ENCODE measurements around the gene ZNF829. TPM values are rescaled to one million over a fixed set of nuclear protein-coding genes. Genes with fewer than 3 reads are reported as not detected.
A peak's percentile ranks its signal among the peaks of the same experiment; 100 is the strongest.

ZNF829 gene
- total RNA-seq (2014; rRNA removed; shearing (Covaris generic)) (2.3 and 4.2 TPM in 2 replicates), polyA plus RNA-seq (2016; fragmentation: Nextera tagmentation; extraction: Ambion mirVana) (2.2 and 2.4 TPM in 2 replicates)

- Histone ChIP-seq H3K27me3 (replicated peaks; ENCODE audit: insufficient read depth) (no peaks in the 10 kb centered on the region), H3K27ac (peak within 1 kb of the TSS; percentile 88), H3F3A (ENCODE audit: insufficient read depth) (peaks cover 6% of the 10 kb centered on the region), H3K79me2 (ENCODE audit: insufficient read depth) (peaks cover 52% of the 10 kb centered on the region), H3K4me2 (ENCODE audit: unreplicated experiment) (peak within 1 kb of the TSS; percentile 99), H4K20me1 (ENCODE audit: insufficient read depth) (no peaks in the 10 kb centered on the region), H3K9me2 (ENCODE audit: insufficient read depth) (no peaks in the 10 kb centered on the region), H3K9ac (peak within 1 kb of the TSS; percentile 93), H2AFZ (peak within 1 kb of the TSS; percentile 97), H3K4me3 (peak within 1 kb of the TSS; percentile 87), H3K36me3 (ENCODE audit: low read depth) (peaks cover 37% of the 10 kb centered on the region), H3K4me1 (ENCODE audit: insufficient read depth) (peaks cover 8% of the 10 kb centered on the region; the same call in 1 of the 2 replicates), H3K9me3 (ENCODE audit: low read depth) (no peaks in the 10 kb centered on the region)
- peak; percentile 95 for DNase-seq
- TF ChIP-seq EZH2 (IDR thresholded peaks at IDR 0.05; ENCODE audit: insufficient read depth, poor library complexity, severe bottlenecking), result no peak
- TF ChIP-seq EZH2phosphoT487 (IDR thresholded peaks at IDR 0.05; ENCODE audit: insufficient read depth, low read depth), result no peak
- in situ Hi-C loops (cut with MboI), result no loop called here
- WGBS, 2 experiments (ENCODE audit: low coverage in 1 of 2, low lambda C conversion rate in 2 of 2, missing lambda C conversion rate in 2 of 2), result 1% methylated on average over 56 to 57 of the region's 57 CpGs
Measured at GRCh38 chr19:36915992-36916830, at the start of gene ZNF829, which contains the start of gene ZNF568. TSS of gene ZNF829 (minus strand) at chr19:36916291. CDS start at chr19:36915167, 1,124 bp downstream. TSS of gene ZNF568 (plus strand) at chr19:36916332. CDS start at chr19:36922771, 6,439 bp downstream.

- no peaks in the 10 kb centered on the region for H3K36me3 ChIP-seq (ENCODE audit: low read depth)
- H3K79me2 ChIP-seq (ENCODE audit: insufficient read depth), result no peaks in the 10 kb centered on the region
- H3K27ac ChIP-seq, result no peak overlapping the region
- TF ChIP-seq EZH2 (IDR thresholded peaks at IDR 0.05; ENCODE audit: insufficient read depth, poor library complexity, severe bottlenecking) (no peak), EZH2phosphoT487 (IDR thresholded peaks at IDR 0.05; ENCODE audit: insufficient read depth, low read depth) (no peak)
- H3K27me3 ChIP-seq (replicated peaks; ENCODE audit: insufficient read depth), result no peaks in the 10 kb centered on the region
- H3K9me3 ChIP-seq (ENCODE audit: low read depth), result no peaks in the 10 kb centered on the region
- no peaks in the 10 kb centered on the region for H4K20me1 ChIP-seq (ENCODE audit: insufficient read depth)
- no peaks in the 10 kb centered on the region for H3K4me1 ChIP-seq (ENCODE audit: insufficient read depth)
- no peaks in the 10 kb centered on the region for H3F3A ChIP-seq (ENCODE audit: insufficient read depth)
- no peaks in the 10 kb centered on the region for H3K9me2 ChIP-seq (ENCODE audit: insufficient read depth)
- H3K4me2 ChIP-seq (ENCODE audit: unreplicated experiment), result no peak overlapping the region
- no peak overlapping the region for H2AFZ ChIP-seq
- no peak overlapping the region for H3K4me3 ChIP-seq
- in situ Hi-C loops (cut with MboI), result no loop called here
- no peak for DNase-seq
- no peak overlapping the region for H3K9ac ChIP-seq
- 66 to 76% methylated on average over 2 of the region's 2 CpGs for WGBS, 2 experiments (ENCODE audit: low coverage in 1 of 2, low lambda C conversion rate in 2 of 2, missing lambda C conversion rate in 2 of 2)
Measured at GRCh38 chr19:36963280-36963679, 47.2 kb upstream of the ZNF829 start.

GRCh38 chr19:36962346-36962745 is 46.3 kb upstream of the ZNF829 start:
- no peaks in the 10 kb centered on the region for H3K79me2 ChIP-seq (ENCODE audit: insufficient read depth)
- no peaks in the 10 kb centered on the region for H3F3A ChIP-seq (ENCODE audit: insufficient read depth)
- no peaks in the 10 kb centered on the region for H3K9me2 ChIP-seq (ENCODE audit: insufficient read depth)
- H3K9ac ChIP-seq, result no peak overlapping the region
- TF ChIP-seq EZH2 (IDR thresholded peaks at IDR 0.05; ENCODE audit: insufficient read depth, poor library complexity, severe bottlenecking), result no peak
- no peak for TF ChIP-seq EZH2phosphoT487 (IDR thresholded peaks at IDR 0.05; ENCODE audit: insufficient read depth, low read depth)
- no peak overlapping the region for H2AFZ ChIP-seq
- no peak overlapping the region for H3K4me3 ChIP-seq
- no peak for DNase-seq
- H3K27me3 ChIP-seq (replicated peaks; ENCODE audit: insufficient read depth), result no peaks in the 10 kb centered on the region
- H3K4me2 ChIP-seq (ENCODE audit: unreplicated experiment), result no peak overlapping the region
- no peaks in the 10 kb centered on the region for H3K4me1 ChIP-seq (ENCODE audit: insufficient read depth)
- in situ Hi-C loops (cut with MboI), result no loop called here
- H3K9me3 ChIP-seq (ENCODE audit: low read depth), result no peaks in the 10 kb centered on the region
- H3K27ac ChIP-seq, result no peak overlapping the region
- 79 to 80% methylated on average over 6 of the region's 6 CpGs for WGBS, 2 experiments (ENCODE audit: low coverage in 1 of 2, low lambda C conversion rate in 2 of 2, missing lambda C conversion rate in 2 of 2)
- no peaks in the 10 kb centered on the region for H4K20me1 ChIP-seq (ENCODE audit: insufficient read depth)
- no peaks in the 10 kb centered on the region for H3K36me3 ChIP-seq (ENCODE audit: low read depth)

GRCh38 chr19:36950335-36951119 is 34.4 kb upstream of the ZNF829 start:
- Histone ChIP-seq H3F3A (ENCODE audit: insufficient read depth) (0 out of 2 replicates have a peak, but pooled peaks cover 9% of the 10 kb centered on the region), H3K36me3 (ENCODE audit: low read depth) (peaks cover 63% of the 10 kb centered on the region), H3K9me2 (ENCODE audit: insufficient read depth) (no peaks in the 10 kb centered on the region), H3K9me3 (ENCODE audit: low read depth) (peaks cover 24% of the 10 kb centered on the region), H3K4me3 (no peak overlapping the region), H3K4me1 (ENCODE audit: insufficient read depth) (no peaks in the 10 kb centered on the region), H2AFZ (no peak overlapping the region), H3K27ac (no peak overlapping the region), H3K9ac (no peak overlapping the region), H3K27me3 (replicated peaks; ENCODE audit: insufficient read depth) (no peaks in the 10 kb centered on the region), H3K4me2 (ENCODE audit: unreplicated experiment) (no peak overlapping the region), H3K79me2 (ENCODE audit: insufficient read depth) (no peaks in the 10 kb centered on the region), H4K20me1 (ENCODE audit: insufficient read depth) (no peaks in the 10 kb centered on the region)
- in situ Hi-C loops (cut with MboI), result no loop called here
- WGBS, 2 experiments (ENCODE audit: low coverage in 1 of 2, low lambda C conversion rate in 2 of 2, missing lambda C conversion rate in 2 of 2), result 93 to 96% methylated on average over 5 of the region's 5 CpGs
- TF ChIP-seq EZH2 (IDR thresholded peaks at IDR 0.05; ENCODE audit: insufficient read depth, poor library complexity, severe bottlenecking) (no peak), EZH2phosphoT487 (IDR thresholded peaks at IDR 0.05; ENCODE audit: insufficient read depth, low read depth) (no peak)
- DNase-seq, result peak; percentile 17

Data from GM23248 (cell line).